GM04503 (cell line): ENCODE results near the gene TMEM40.
"Not testable (repeated sequence)": the region's sequence is repeated elsewhere in the genome, so short reads cannot be mapped to it uniquely, and the experiment has no call there.

Experiments used
- DNase-seq: peaks from one replicate; pipeline ENCODE4 v3.0.0-alpha.2; 2012; ENCODE audit warnings: low read depth

Gene TMEM40

DNA sequence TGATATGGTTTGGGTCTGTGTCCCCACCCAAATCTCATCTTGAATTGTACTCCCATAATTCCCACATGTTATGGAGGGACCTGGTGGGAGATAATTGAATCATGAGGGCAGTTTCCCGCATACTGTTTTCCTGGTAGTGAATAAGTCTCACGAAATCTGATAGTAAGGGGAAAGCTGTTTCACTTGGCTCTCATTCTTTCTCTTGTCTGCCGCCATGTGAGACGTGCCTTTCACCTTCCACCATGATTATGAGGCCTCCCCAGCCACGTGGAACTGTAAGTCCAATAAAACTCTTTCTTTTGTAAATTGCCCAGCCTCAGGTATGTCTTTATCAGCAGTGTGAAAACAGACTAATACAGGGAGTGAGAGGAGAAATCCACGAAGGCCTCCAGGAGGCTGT is 16.9 kb upstream of the TMEM40 start:
- DNase-seq, result not testable (repeated sequence)

DNA sequence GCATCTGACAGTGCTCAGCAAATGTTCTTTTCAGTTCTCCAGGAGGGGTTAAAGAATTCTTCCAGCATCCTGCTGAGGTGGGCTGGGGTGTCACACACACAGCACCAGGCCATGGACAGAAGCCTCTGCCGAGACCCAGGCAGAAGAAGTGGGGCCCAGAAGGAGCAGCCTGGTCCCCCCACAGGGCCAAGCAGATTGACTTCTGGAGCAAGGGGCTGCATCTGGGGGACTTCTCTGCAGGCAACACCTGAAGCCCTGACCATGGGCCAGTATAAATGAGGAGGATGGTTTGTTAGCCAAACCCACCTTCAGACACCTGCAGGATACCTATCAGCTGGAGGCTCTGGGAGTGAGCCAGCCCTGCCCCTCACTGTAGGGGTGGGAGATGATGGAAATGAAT is 16.2 kb upstream of the TMEM40 start:
- no peak for DNase-seq

DNA sequence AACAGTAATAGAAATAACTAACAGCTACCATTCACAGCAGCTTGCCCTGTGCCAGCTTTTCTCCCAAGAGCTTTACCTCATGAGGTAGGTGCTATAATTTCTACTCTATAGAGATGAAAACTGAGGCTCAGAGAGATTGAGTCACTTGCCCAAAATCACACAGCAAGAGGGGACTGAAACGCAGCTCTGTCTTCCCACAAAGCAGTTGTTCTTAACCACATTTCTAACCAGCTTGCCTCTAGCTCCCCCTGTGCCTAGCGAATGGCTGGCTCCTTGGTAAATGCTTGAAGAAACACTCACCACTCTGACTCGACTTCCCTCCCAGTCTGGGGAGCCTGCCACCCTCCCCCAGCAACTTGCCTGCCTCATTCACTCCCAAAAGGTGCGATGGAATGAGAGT is 15.6 kb upstream of the TMEM40 start:
- no peak for DNase-seq

DNA sequence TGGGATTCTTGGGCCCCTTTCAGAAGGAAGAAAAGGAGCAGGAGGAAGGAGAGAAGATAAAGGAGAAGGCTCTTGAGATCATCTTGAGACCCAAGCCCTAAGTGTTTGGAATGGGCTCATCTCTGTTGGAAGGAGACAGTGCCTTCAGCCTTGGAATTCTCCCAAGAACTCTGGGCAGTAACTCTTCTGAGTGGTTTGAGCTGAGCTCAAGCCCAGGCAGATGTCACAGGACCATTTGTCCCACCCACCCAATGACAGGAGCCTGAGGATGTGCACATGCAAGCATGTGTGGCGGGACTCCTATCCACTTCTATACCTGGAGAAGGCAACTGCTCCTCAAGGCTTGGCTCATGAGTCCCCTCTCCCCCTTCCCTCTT is 14.6 kb upstream of the TMEM40 start:
- DNase-seq, result no peak

DNA sequence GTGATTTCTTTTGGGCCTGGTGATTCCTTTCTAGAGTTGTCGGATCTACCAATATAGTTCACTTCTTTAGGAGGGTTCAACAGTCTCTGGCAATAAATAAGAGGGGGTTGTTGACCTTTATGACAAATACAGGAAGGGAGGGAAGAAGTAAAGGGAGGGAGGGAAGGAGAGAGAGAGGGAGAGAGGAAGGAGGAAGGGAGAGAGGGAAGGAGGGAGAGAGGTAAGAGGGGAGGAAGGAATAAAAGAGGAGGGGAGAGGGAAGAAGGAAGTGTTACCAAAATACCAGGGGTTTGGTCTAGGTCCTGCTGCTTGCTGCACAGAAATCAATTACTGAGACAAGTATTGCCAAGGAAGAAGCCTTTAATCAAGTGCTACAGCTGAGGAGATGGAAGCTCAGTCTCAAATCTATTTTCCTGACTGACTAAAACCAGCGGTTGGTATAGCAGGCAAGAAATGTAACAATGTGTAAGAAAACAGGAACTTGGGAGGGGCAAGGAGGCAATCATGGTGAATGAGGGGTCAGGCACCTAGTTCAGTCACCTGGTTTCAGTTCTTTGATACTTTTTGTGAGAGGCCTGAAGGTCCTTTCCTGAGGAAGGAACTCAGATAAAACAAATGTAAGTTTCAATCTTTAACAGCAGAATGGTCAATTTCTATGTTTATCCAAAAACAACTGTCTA is 14.1 kb upstream of the TMEM40 start:
- no peak for DNase-seq

DNA sequence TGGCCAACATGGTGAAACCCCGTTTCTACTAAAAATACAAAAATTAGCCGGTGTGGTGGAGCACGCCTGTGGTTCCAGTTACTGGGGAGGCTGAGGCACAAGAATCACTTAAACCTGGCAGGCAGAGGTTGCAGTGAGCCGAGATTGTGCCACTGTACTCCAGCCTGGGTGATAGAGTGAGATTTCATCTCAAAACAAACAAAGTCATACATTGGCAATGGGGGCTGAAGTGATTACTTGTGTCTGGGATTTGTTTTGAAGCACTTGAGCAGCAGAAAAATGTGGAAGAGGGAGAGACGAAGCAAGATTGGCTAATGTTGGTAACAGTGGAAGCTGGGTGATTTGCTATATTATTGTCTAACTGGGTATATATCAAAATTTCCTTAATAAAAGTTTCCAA is 13.4 kb upstream of the TMEM40 start:
- no peak for DNase-seq

DNA sequence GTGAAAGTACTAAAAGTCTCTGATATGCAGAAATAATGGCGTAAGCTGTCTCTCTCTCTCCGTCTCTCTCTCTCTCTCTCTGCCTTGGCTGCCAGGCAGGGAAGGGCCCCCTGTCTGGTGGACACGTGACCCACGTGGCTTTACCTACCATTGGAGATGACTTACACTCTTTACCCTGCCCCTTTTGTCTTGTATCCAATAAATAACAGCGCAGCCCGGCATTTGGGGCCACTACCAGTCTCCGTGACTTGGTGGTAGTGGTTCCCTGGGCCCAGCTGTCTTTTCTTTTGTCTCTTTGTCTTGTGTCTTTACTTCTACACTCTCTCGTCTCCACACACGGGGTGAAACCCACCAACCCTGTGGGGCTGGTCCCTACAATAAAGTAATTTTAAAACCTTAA is 12.2 kb upstream of the TMEM40 start:
- no peak for DNase-seq

DNA sequence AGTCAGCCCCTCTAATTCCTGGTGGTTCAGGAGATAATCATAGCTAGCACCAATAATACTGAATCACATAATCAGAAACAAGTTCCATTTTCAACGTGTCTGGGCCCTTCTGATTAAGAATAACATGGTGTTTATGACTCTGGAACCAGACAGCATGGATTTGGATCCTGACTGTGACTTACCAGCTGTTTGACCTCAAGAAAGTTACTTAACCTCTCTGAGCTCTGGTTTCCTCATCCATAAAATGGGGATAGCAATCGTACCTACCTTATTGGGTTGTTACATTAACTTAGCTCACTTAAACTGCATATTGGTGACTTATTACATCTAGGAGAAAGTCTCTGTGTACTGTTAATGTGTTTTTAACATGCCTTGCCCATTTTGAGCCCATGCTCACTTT is 10.7 kb upstream of the TMEM40 start:
- no peak for DNase-seq

DNA sequence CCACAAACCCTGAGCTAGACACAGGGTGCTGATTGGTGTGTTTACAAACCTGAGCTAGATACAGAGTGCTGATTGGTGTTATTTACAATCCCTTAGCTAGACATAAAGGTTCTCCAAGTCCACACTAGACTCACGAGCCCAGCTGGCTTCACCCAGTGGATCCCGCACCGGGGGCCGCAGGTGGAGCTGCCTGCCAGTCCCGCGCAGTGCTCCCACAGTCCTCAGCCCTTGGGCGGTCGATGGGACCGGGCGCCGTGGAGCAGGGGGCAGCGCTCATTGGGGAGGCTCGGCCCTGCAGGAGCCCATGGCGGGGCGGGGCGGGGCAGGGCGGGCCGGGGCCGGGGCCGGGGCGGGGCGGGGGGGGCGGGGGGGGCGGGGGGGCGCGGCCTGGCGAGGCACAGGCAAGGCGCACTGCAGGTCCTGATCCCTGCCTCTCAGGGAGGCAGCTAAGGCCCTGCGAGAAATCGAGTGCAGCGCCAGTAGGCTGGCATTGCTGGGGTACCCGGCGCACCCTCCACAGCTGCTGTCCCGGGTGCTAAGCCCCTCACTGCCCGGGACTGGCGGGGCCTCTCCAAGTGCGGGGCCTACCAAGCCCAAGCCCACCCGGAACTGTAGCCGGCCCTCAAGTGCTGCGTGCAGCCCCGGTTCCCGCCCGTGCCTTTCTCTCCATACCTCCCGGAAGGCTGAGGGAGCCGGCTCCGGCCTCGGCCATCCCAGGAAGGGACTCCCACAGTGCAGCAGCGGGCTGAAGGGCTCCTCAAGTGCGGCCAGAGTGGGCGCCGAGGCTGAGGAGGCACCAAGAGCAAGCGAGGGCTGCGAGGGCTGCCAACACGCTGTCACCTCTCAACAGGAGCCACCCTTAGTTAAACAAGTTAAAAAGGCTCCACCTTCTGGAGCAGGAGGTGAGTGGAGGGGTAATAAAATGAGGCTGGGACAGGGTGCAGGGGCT is 9.8 kb upstream of the TMEM40 start:
- DNase-seq, result no peak

DNA sequence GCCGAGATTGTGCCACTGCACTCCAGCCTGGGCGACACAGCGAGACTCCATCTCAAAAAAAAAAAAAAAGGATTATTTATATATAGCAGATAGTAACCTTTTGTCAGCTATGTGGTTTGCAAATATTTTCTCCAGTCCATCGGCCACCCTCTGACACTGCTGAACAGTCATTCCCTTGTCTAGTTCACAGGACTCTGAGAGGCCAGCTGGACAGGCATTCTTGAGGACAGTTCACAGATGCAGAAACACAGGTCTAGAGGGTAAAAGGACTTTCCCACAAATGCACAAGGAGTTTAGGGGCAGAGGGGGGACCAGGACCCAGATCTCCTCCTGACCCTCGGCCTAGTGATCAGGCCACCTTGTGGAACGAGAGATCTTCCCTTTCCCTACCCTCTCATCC is 7.5 kb upstream of the TMEM40 start:
- no peak for DNase-seq

DNA sequence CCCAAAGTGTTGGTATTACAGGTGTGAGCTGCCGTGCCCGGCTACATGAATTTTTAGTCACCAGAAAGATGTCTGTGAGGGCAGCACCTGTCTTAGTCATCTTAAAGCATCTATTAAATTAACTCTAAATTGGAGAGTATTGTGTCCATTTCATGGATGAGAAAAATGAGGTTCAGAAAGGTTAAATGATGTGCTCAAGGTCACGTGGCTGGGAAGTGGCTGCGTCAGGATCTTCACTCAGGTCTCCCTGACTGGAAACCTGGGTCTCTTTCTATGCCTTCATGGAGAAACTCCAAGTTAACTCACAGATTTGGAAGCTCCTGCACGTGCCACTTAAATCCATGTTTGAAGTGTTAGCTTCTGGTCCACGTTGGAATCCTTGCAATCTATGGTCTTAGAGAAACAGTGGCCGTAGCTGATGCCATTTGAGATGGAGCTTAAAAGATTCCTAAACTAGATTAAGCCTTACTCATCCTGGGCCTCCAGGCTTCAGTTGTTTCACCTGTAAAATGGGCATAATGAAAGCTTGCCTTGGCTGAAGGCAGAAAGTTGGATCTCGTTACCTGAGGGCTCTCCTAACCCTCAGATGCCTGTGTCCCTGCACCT is 5.2 kb upstream of the TMEM40 start:
- DNase-seq, result no peak

DNA sequence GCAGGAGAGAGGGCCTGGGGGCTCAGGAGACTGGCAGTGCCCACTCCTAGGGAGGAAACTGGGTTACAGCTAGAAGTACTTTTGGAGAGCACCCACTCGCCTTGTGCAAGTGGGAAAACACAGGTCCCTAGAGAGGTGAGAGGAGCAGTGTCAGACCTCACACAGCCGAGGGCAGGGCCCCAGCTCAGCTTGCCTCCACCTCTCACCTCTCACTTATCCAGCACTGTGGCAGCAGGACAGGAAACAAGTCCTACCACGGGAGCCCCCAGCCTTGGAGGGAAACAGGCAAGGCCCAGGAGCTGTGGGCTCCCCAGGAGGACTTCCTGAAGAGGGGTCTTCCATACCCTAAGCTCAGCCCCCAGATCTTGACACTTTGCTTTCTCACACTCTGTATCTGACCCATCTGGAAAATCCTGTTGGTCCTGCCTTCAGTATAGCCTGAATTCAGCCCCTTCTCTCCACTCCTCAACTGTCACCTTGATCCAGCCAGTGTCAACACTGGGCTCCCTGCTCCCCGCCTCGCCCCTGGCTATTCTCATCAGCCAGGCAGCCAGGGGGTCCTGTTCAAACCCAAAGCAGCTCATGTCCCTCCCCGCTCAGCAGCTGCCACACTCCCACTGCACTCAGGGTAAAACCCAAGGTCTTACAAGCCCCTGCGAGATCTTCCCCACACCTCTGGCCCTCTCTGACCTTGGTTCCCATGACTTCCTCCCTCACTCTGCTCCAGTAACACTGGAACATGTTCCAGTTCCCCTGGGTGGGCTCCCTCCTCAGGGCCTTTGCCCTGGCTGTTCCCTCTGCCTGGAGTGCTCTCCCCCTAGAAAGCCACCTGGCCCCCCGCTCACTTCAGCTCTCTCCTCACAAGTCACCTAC is 870 bp upstream of the TMEM40 start:
- DNase-seq, result no peak

DNA sequence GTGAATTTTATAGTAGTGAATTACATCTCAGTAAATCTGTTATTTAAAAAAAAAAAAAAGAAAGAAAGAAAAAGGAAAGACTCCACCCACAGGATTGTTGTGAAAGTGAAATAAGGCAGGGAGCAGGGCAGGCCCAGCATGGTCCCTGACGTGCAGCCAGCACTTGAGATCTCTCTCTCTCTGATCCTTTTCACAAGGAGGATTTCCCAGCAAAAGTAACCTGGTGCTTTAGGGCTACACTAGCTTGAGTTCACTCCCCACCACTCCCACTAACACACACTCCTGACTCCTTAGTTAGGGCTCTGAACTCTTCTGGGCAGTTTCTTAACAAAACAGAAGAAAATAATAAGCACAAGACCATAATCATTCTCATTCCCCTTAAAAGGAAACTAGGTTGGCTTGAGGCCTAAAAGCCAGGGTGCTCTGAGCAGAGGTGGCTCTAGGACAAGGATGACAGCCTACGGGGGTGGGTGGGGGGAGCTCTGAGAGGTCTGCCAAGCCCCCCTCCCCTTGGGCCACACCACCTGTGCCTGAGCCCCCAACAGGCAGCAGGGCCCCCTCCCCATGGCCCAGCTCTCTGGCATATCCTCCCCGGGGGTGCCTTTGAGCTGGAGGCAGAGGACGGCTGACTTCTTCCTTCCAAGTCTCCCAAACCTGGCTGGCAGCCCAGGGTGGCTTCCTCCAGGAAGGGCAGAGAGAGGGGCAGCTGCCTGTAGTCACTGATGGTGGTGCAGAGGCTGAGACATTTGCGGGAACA is 856 bp downstream of the TMEM40 start:
- peak; percentile 27 for DNase-seq

DNA sequence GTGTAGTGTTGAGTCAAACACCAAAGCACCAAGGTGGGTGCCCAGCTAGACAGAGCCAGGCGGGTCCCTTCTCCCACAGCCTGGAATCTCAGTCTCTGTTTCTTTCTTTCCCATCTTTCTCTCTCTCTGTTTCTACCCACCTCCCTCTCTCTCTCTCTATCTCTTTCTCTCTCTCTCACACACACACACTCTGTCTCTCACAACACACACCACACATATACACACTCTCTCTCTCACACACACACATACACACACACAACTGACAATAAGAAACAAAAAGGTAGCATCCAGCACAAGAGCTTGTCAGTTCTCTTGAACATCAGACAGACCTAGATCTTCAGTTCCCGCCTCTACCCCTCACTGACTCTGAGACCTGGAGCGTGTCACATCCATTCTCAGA is 2.4 kb downstream of the TMEM40 start:
- no peak for DNase-seq

DNA sequence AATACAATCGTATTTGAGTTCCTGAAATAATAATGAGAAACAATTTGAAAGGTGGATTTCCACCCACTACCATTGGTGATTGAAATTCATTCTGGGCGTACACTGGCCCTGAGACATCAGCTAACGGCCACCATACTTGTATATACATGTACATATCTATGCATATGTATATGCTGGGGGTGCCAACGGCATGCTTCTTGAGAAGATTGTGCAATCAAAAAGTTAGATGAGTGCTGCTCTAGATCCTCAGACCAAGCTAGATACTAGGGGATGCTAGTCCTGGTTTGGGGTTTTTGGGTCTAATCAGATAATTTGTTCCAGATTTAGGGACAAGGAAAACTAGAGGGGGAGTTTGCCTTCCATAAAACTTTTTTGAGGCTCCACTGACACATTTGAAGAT is 2.9 kb downstream of the TMEM40 start:
- no peak for DNase-seq

DNA sequence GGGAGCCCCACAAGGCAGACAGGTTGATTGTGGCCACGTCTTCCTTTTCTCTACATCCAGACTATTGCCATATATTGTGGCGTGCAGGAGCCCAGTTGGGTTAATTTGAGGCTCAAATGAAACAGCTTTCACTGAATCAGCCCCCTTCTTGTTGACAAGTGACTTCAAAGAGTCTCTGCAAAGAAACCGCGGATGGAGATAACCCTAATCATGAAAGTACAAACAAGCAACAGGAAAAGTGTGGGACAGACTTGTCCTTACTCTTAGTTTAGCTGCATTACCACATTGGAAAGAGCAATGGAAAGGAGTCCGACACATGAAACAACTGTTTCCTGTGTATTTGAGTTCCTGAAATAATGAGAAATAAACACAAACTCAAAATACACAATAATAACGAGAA is 3.3 kb downstream of the TMEM40 start:
- no peak for DNase-seq

DNA sequence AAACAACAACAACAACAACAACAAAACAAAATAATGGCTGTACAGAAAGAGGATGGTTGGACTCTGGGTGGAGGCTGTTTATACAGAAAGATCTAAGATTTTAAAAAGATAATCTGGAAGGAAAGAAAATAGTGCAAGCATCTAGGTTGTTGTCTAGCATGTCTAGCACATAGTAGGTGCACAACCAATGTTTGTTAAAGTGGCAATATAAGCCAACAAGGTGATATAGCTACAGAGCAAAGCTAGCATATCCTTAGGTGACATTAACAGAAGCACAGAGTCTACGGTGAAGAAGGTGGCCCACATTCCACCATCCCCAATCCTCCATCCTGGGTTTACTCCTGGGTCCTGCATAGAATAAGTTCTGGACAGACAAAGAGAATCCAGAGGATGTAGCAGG is 4.7 kb downstream of the TMEM40 start:
- DNase-seq, result no peak

DNA sequence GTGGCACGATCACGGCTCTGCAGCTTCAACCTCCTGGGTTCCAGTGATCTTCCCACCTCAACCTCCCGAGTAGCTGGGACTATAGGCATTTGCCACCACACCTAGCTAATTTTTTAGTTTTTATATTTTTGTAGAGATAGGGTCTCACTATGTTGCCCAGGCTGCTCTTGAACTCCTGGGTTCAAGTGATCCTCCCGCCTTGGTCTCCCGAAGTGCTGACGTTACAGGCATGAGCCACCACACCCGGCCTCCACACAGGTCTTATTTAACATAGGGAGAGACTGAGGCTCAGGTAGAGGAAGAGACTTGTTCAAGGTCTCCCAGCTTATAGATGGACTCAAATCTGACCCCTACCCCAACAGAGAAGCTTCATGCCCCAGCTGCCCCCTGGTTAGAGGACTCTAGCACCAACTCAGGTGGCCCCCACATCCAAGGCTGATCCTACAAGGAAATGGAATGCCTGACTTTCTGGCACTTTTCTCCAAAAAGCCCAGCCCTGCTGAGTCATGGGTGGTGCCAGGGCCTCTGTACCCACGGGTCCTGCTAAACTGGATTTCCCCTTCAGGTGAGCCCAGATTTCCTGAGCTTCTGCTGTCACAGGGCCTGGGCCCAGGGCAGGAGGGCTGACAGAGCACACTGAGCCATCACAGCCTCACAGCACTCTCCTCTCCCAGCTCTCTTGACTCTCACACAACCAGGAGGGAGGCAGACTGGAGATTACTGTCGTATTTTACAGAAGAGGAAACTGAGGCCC is 5.6 kb downstream of the TMEM40 start:
- DNase-seq, result no peak

DNA sequence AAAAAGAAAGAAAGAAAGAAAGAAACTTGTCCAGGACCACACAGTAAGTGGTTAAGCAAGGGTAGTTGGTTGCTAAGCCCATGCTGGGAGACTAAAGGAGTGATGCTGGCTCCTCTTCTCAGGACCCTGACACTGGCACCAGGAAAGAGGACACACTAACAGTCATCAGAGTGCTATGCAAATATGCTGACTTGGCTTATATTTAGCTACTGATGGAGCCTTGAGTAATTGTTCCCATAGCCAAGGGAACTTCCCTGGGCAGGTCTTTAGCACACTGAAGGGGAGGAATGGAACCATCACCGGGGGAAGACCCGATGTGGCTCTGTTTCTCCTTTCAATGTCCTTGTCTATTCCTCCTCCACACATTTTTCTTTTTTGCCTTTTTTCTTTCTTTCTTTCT is 6.2 kb downstream of the TMEM40 start:
- no peak for DNase-seq

DNA sequence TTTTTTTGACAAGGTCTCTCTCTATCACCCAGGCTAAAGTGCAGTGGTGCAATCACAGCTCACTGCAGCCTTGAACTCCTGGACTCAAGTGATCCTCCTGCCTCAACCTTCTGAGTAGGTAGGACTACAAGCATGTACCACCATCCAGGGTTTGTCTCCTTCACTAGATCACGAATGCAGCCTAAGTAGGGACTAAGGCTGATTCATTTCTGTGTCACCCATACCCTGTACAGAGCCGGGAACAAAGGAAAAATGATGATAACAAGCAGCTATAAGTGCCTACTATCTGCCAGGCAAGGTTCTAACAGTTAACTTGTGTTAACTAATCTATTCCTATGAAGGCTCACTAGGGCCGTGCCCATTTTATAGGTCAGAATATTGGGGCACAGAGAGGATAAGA is 7.0 kb downstream of the TMEM40 start:
- DNase-seq, result no peak

DNA sequence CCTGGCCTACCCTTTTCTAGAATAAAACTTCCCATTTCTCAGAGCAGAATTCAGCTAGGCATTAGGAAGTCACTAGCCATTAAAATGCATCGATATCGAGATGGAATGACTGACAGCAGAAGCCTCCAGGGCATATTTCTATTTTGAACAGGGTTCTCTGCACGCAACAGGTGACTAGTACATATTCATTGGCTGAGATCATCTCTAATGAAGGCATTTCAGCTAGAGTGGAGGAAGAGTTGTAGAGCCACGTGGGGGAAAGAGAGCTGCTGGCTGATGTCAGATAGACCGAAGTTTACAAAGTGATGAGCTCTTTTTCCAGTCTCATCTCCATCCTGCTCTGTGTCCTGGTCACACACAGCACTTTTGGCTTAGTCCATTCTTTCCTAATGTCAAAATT is 7.5 kb downstream of the TMEM40 start:
- no peak for DNase-seq
